Sigmoid colon (tissue), 4 donors: ENCODE measurements around the gene FIGN.

Source experiments
- CTCF ChIP-seq, 4 experiments: fragments of 450-650 bp in 3 of 4; fragments of 200-600 bp in 1 of 4; IDR thresholded peaks; one replicate each; pipeline ENCODE4 v1.5.1; 2016 to 2019; ENCODE audit warnings: antibody characterized with exemption in 4 of 4, mild to moderate bottlenecking in 3 of 4, moderate library complexity in 2 of 4
- POLR2AphosphoS5 ChIP-seq, 4 donors: sonication (generic); formaldehyde crosslinking; IDR thresholded peaks; one replicate each; pipeline ENCODE4 v1.6.1; 2017; ENCODE audit warnings: antibody characterized with exemption in 4 of 4

- no peak for TF ChIP-seq CTCF (IDR thresholded peaks at IDR 0.05)
- TF ChIP-seq POLR2AphosphoS5 (IDR thresholded peaks at IDR 0.05): no peak
These were observed 114.3 kb downstream of the FIGN start for GRCh38 chr2:163621445-163622004.
